Measurements from ENCODE around the gene PGBD5.

Gene PGBD5

GRCh38 chr1:230379928-230380327 lies 46.2 kb downstream of the PGBD5 start:
- DNase-seq (ENCODE audit: extremely low read depth in 1 of 2, low read depth in 1 of 2), result no peak

- no peak for DNase-seq (ENCODE audit: extremely low read depth in 1 of 2, low read depth in 1 of 2)
Observed at GRCh38 chr1:230379462-230379861, 46.7 kb downstream of the PGBD5 start.

DNA sequence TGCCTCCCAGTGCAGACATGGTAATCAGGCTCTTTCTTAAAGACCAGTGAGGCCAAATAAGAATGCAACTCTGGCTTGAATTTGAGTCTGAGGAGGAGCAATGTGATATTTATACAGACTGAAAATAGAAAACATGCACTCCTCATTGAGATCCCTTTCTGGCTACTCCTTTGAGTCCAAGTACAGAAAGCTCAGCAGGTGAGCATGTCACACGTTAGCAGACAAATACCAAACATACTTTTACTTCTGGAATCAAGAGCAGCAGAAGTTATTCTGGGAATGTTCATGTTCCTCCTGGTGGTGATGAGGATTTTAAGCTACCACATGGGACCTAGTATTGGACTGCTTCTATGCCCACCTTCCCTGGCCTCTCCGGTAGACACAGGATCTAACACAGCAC lies 48.3 kb downstream of the PGBD5 start:
- DNase-seq (ENCODE audit: extremely low read depth in 1 of 2, low read depth in 1 of 2), result no peak

DNA sequence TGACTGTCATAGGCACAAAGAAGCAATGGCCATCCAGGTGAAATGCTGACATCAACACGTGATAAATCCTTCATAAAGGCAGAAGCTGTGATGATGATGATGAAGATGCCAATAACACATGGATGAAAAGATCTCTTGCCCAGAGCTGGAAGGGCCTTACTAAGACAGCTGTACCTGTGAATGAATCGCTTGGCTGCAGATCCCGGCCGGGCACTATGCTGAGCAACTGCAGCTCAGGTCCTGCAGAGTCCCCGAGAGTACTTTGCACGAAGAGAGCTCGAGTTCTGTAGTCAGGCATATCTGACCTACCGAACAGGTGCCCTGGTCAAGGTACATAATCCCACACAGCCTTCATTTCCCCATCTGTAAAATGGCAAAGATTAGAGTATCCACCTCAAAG lies 48.8 kb downstream of the PGBD5 start:
- DNase-seq (ENCODE audit: extremely low read depth in 1 of 2, low read depth in 1 of 2), result no peak

- DNase-seq (ENCODE audit: extremely low read depth in 1 of 2, low read depth in 1 of 2), result no peak
Observed at GRCh38 chr1:230376296-230376695, 49.8 kb downstream of the PGBD5 start.

DNA sequence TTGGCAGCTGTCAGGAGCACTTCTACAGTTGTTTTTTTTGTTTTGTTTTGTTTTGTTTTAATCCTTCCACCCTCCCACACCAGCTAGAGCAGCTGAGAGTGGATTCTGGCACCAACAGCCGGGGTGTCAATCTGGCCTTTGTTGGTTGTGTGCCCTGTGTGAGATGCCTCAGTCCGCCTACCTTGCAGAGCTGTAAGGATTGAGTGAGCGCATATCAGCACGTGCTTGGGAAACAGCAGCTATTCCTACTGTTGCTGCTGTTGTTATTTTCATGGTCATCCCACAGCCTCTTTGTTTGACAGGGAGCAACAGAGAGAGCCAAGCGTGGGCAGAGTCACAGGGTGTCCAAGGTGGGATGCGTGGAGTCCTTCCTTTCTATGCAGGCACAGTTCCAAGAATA lies 50.4 kb downstream of the PGBD5 start:
- no peak for DNase-seq (ENCODE audit: extremely low read depth in 1 of 2, low read depth in 1 of 2)

GRCh38 chr1:230375147-230375546 lies 51.0 kb downstream of the PGBD5 start:
- DNase-seq (ENCODE audit: extremely low read depth in 1 of 2, low read depth in 1 of 2), result no peak

DNA sequence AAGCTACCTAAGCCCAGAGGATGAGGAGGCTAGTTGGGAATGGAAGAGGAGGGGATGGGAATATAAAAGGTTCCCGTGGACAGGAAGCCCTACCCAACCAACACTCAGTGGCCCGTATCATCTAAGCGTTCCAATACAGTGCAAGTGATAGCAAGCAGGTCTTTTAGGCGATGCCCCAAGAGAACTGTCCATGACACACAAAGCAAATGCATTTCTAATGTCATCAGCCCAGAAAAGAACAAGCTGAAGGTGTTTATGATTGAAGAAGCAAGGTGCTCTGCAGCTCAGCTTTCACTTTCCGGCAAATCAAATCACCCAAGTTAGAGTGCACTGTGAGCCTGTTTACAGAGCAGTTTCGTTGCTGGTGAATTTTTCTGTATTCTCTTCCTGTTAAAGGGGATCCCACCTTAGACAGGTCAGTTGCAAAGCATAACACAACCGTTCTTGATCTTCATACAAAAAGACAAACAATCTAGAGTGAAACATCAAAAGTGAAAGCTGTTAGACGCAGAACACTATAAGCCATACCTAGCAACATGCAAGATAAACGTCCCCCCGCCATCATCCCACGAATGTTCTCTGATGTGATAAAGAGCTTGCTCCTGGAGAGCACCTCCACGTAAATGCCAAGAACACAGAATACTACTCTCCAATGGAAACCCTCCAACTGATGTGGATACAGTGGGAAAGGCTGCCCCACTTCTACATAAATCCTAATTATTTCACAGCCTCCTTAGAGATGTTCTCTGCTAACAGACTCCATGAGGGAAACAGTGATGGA lies 54.0 kb downstream of the PGBD5 start:
- no peak for DNase-seq (ENCODE audit: extremely low read depth in 1 of 2, low read depth in 1 of 2)

DNA sequence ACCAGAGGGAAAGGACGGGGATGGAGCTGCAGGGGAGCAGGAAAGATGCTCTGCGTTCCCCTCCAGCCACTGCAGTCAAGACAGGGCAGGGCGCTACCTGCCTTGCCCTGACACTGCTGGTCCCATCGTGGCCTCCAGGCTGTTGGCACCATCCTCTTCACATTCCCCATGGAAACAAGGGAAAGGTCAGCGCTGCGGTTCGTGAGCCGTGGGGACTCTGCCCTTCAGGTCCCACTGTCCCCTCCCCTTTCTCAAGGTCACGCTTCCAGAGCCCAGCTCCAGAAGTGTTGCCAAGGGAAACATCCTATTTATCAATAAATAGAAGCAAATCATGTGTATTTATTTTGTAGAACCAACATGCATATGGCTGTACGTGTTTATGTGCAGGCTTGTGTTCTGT lies 56.0 kb downstream of the PGBD5 start:
- DNase-seq (ENCODE audit: extremely low read depth in 1 of 2, low read depth in 1 of 2), result no peak

DNA sequence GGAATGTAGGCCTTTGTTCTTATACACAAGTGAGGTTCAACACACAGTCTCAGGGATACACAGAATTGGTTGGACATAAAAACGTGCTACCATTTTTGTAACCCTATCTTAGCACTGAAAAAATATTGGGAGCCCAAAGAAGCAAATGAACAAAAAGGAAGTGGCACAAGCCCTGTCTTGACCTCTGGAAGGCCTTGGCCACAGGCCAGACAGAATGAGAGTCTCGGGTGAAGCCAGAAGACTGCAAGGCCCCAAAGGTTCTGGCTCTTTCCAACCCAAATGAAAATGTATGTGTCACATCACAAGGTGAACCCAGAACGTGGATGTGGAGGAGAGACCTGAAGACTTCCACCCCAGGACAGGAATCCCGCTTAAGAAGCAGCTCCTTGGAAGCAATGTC lies 57.3 kb downstream of the PGBD5 start:
- no peak for DNase-seq (ENCODE audit: extremely low read depth in 1 of 2, low read depth in 1 of 2)

- no peak for DNase-seq (ENCODE audit: extremely low read depth in 1 of 2, low read depth in 1 of 2)
Observed at GRCh38 chr1:230368363-230368762, 57.8 kb downstream of the PGBD5 start.

GRCh38 chr1:230366504-230366915 lies 59.6 kb downstream of the PGBD5 start:
- DNase-seq (ENCODE audit: extremely low read depth in 1 of 2, low read depth in 1 of 2), result no peak

DNA sequence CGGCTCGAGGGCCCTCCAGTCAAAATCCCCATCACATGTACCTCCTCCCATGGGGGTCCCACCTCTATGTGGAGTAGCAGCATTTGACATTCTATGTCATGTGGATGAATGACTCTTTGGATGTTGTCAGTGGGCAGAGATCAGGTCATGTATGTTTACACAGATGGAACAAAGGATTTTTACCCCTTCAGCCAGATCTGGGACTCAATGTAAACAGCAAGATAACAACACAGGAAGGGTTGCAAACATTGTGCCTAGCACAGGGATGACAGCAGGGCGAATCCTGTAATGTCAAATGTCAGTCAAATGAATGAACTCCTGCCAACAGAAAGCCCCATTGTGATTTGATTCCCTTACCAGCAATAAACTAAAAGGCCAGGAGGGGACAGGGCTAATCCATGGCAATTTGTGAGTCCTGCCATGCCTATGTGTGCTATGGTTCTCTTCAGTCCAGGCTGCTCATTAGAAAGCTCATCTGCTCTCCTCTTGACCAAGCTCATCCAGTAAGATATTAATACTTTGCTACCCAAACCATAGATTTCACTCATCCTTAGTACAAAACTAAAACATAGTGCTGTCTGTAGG lies 60.3 kb downstream of the PGBD5 start:
- DNase-seq (ENCODE audit: extremely low read depth in 1 of 2, low read depth in 1 of 2), result no peak

- DNase-seq (ENCODE audit: extremely low read depth in 1 of 2, low read depth in 1 of 2), result no peak
Observed at GRCh38 chr1:230362949-230363348, 63.2 kb downstream of the PGBD5 start.

DNA sequence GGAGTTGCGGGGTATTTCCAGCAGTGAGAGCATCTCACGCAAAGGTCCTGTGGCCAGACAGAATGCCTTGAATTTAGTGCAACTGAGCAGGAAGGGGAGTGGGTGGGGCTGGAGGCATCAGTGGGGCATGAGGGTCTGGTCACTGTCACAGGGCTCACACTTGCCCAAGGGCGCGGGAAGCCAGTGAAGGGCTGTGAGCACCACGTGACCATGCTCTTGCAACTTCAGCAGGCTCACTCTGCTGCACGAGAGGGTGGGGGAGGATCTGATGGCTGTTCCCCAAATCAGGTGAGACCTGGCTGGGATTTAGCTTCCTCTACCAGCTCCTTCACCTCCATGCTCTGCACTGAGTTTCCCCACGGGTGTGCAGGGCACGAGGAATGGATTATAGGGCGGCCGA lies 64.2 kb downstream of the PGBD5 start:
- DNase-seq (ENCODE audit: extremely low read depth in 1 of 2, low read depth in 1 of 2), result no peak

DNA sequence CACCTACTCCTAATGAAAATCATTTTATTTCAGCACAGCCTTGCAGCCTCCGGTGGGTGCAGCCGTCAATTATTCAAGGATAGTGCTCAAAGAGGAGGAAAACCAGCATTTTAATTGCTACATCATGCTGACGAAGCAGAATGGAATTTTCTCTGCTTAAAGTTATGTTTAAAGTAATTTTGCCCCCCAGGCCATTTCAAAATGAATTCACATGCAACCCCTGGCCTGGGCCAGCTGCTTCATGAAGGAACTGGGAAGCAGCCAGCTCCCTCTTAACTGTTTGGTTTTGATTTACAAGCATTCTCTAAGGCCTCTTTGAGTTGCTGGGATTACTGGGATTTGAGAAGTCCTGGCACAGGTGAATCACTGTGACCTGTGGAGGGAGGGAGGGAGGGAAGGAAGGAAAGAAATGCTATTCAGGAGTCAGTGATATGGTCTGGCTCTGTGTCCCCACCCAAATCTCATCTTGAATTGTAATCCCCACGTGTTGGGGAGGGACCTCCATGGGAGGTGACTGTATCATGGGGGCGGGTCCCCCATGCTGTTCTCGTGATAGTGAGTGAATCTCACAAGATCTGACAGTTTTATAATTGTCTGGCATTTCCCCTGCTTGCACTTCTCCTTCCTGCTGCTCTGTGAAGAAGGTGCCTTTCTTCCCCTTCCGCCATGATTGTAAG lies 66.0 kb downstream of the PGBD5 start:
- DNase-seq (ENCODE audit: extremely low read depth in 1 of 2, low read depth in 1 of 2), result no peak

DNA sequence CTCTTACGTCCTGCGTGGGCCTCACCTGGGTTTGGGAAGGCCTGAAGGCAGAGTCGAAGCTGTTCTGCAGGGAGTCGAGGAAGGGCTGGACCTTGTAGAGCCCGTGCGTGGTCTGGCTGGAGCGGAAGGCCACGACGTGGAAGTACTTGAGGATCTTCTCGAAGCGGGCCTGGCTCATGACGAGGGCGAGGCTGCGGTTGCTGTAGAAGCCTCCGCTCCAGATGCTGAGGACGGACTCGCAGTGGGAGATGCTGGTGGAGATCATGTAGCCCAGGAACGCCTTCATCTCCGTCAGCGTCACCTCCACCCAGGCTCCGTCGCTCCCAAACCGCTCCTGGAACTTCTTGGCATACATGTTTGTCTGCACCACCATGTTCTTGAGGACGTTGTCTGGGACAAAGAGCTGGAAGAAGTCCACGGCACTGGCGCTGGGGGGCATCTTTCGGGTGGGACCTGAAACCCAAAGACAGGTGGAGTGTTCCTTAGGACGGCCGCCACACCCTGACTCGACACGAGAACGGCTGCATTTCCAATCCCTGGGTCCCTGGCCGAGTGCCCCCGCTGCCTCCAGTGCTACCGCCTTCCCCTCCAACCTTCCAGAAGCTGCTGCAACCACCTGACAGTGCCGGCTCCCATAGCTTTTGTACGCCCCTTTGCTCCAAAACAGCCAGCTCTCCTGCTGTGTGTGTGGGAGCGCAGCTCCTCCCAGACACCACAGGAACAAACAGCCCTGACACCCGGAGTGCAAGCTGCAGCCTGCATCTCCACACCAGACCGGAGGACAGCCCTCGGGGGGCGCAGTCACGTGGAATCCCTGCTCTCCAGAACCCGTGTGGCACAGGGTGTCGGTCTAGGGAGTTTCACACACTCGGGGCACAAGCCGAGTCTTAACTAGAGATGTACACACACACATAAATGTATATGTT lies 69.0 kb downstream of the PGBD5 start:
- DNase-seq (ENCODE audit: extremely low read depth in 1 of 2, low read depth in 1 of 2), result no peak

GRCh38 chr1:230356190-230356589 lies 69.9 kb downstream of the PGBD5 start:
- DNase-seq (ENCODE audit: extremely low read depth in 1 of 2, low read depth in 1 of 2), result no peak

- no peak for DNase-seq (ENCODE audit: extremely low read depth in 1 of 2, low read depth in 1 of 2)
Observed at GRCh38 chr1:230355594-230355993, 70.5 kb downstream of the PGBD5 start.

DNA sequence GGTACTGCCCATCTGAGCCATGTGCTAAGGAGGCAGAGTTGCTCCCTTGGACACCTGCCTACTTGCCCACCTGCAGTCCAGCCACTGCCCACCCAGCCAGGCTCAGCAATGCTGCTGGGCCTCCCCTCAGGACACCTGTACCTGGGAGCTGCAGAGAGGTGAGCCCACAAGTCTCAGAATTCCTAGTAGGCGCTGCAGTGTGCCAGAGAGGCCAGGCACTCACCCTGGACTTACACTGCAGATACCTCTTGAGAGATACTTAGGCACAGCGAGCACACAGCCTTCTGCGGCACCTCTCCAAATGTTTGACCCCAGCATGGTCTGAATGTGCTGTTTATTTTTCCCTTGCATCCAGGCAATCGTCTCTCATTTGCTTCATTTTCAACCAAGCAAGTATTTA lies 71.0 kb downstream of the PGBD5 start:
- DNase-seq (ENCODE audit: extremely low read depth in 1 of 2, low read depth in 1 of 2), result no peak

DNA sequence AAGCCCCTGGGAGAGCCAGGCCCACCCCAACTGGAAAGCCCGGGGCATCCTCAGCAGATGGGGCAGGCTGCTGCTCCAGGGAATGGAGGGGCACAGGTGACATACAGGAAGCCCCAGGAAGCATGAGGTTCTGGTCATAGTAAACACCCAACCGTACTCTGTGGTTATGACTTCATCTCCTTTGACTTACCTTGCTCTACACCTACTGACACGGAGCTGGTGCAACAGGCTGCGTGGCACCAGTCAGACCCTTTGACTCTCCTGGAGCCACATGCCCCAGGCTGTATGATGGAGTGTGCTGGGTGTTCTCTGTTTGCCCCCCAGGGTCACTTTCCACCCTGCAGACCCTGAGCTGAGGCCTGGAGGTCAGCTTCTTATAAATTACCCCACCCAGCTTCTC lies 72.1 kb downstream of the PGBD5 start:
- no peak for DNase-seq (ENCODE audit: extremely low read depth in 1 of 2, low read depth in 1 of 2)

Data from activated CD8-positive, alpha-beta memory T cell treated with anti-CD3 and anti-CD28 coated beads for 1 hour (primary cell).